HG02885 (cell line): ENCODE data around the gene BMPR1A.
"Not testable (repeated sequence)": the region's sequence is repeated elsewhere in the genome, so short reads cannot be mapped to it uniquely, and the experiment has no call there.

Experiments used
- ATAC-seq: cut with Tn5 transposase; IDR thresholded peaks from one replicate; pipeline ENCODE4 v1.9.1; 2021; ENCODE audit warnings: mild to moderate bottlenecking; ENCODE audit not compliant: unreplicated experiment, poor library complexity

The BMPR1A gene

GRCh38 chr10:86929468-86930380 is 173.3 kb downstream of the BMPR1A start:
- no peak for ATAC-seq

- no peak for ATAC-seq
Measured at GRCh38 chr10:86931872-86932271, 175.5 kb downstream of the BMPR1A start.

GRCh38 chr10:86932674-86933073 is 176.3 kb downstream of the BMPR1A start:
- ATAC-seq = no peak

GRCh38 chr10:86934162-86934711 is 177.8 kb downstream of the BMPR1A start:
- not testable (repeated sequence) for ATAC-seq

- no peak for ATAC-seq
Measured at GRCh38 chr10:86936661-86937501, 180.5 kb downstream of the BMPR1A start.

GRCh38 chr10:86937502-86938154 is 181.2 kb downstream of the BMPR1A start:
- ATAC-seq = no peak

GRCh38 chr10:86938260-86938659 is 181.8 kb downstream of the BMPR1A start:
- ATAC-seq = no peak

GRCh38 chr10:86940076-86940475 is 183.7 kb downstream of the BMPR1A start:
- ATAC-seq = not testable (repeated sequence)

- ATAC-seq = no peak
Measured at GRCh38 chr10:86940677-86941076, 184.3 kb downstream of the BMPR1A start.

GRCh38 chr10:86941426-86941825 is 185.0 kb downstream of the BMPR1A start:
- no peak for ATAC-seq

- no peak for ATAC-seq
Measured at GRCh38 chr10:86941991-86942421, 185.6 kb downstream of the BMPR1A start.

- no peak for ATAC-seq
Measured at GRCh38 chr10:86942441-86943315, 186.3 kb downstream of the BMPR1A start.

GRCh38 chr10:86943316-86944030 is 187.1 kb downstream of the BMPR1A start:
- ATAC-seq = no peak

- no peak for ATAC-seq
Measured at GRCh38 chr10:86944031-86944419, 187.6 kb downstream of the BMPR1A start.

GRCh38 chr10:86944471-86944870 is 188.1 kb downstream of the BMPR1A start:
- no peak for ATAC-seq

GRCh38 chr10:86944907-86945306 is 188.5 kb downstream of the BMPR1A start:
- ATAC-seq = no peak

GRCh38 chr10:86945361-86946212 is 189.2 kb downstream of the BMPR1A start:
- ATAC-seq = no peak
